NCI-H1417 (cell line): Measurements from ENCODE around the gene GNG14.
A peak's percentile ranks its signal among the peaks of the same experiment; 100 is the strongest.
"Not testable (repeated sequence)": the region's sequence is repeated elsewhere in the genome, so short reads cannot be mapped to it uniquely, and the experiment has no call there.

Experiments used
- DNase-seq, 3 experiments: peaks; one replicate each; lab custom pipeline; 2025; lab: John Stamatoyannopoulos, UW

The GNG14 gene

DNA sequence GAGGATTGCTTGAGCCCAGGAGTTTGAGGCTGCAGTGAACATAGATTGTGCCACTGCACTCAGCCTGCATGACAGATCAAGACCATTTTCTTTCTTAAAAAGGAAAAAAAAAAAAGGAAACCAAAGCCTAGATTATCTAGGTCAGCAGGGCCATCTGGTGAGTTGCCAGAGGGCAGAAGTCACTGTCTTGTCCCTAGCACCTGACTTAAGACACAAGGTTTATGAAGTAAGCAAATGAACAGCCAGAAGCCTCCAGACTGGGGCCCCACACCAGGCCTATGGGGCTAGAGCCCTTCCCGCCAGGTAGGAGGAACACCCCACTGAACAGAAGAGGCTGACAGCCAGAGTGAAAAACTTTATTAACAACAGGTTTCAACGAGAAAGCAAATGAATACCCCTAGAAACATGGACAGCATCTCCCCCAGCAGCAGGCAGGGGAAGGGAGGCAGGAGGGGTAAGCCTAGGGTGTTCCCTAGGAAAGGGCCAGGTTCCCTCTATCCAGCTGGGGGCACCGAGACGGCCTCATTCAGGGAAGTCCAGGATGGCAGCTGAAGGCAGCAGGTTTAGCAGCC is 20.0 kb upstream of the GNG14 start:
- DNase-seq: no peak

- DNase-seq: peak in 1 of 3 experiments; percentile 49
Measured at GRCh38 chr19:12668346-12668745, 19.5 kb upstream of the GNG14 start.

DNA sequence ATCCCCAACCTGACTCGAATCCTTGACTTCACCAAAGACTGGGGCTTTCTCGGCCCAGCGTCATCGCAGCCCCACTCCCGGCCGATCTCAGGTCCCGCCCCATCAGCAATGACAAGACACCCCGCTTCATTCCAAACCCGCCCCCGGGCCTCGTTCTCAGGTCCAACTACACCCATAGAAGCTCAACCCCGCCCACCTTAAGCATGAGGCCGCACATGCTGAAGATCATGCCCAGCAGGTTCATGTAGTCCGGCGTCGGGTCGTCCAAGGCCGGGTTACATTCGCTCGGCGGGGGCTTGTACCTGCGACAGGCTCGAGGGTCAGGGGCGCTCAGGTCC is 18.9 kb upstream of the GNG14 start:
- DNase-seq: peak in 2 of 3 experiments; percentile 73 to 78

DNA sequence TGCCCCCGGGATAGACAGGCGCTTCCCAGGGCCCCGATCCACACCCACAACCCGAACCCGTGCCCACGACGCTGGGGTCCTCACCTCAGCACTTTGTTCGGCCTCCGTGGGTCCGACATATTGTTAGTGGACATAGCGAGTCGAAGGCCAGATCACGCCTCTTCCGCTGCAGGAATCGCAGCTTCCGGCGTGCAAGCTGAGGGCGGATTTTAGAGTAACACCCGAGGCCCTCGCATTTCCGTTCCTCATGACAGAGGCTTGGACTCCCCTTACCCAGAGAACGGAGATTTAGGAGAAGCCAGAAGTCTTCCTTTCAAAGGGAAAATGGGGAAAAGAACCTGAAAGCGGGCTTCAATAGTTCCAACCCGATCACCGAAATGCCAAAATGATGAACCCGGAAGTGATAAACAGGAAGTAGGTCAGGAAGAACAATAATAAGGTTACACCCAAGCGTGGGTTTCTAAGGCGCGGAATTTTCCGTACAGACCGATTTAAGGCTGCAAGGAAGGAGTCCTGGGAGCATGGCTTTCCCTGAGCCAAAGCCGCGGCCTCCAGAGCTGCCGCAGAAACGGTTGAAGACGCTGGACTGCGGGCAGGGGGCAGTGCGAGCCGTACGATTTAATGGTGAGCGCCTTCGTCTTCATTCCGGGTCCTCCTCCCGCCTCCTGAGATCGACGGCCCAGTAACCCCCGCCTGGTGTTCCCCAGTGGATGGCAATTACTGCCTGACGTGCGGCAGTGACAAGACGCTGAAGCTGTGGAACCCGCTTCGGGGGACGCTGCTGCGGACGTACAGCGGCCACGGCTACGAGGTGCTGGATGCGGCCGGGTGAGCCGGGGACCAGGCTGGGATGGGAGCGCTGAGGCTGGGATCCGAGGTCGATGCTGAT is 18.3 kb upstream of the GNG14 start:
- DNase-seq: peak; percentile 66 to 97 (median 92)

- no peak for DNase-seq
Measured at GRCh38 chr19:12670159-12670928, 17.5 kb upstream of the GNG14 start.

DNA sequence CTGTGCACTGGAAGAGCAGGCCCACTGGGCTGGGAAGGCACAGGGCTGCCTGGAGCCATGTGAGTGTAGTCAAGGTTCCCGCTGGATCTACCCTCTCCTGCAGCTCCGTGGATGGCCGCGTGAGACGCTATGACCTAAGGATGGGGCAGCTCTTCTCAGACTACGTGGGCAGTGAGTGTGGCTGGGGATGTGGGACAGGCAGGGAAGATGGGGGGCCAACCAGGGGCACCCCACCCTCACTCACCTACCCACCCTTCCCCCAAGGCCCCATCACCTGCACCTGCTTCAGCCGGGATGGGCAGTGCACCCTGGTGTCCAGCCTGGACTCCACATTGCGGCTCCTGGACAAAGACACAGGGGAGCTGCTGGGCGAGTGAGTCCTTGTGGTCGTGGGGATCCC is 15.1 kb upstream of the GNG14 start:
- DNase-seq: no peak

GRCh38 chr19:12675399-12675798 is 12.4 kb upstream of the GNG14 start:
- no peak for DNase-seq

- no peak for DNase-seq
Measured at GRCh38 chr19:12675940-12676339, 11.9 kb upstream of the GNG14 start.

DNA sequence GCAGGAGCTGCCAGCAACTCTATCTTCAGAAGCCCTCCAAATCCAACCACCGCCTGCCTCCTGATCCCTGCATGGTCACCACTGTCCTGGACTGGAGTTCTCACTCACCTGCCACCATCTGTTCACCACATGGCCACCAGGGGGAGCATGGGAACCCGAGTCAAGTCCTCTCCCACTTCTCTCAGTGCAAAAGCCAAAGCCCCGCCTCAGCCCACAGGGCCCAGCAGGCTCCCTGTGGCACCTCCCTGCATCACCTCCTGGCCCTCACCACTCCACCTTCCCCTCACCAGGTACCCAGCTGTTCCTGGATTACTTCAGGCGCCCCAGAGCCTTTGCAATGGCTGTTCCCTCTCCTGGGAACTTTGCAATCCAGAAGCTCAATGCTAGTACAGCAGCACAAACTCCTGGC is 11.4 kb upstream of the GNG14 start:
- DNase-seq: peak; percentile 62 to 86 (median 69)

- DNase-seq: no peak
Measured at GRCh38 chr19:12676928-12677327, 10.9 kb upstream of the GNG14 start.

- not testable (repeated sequence) for DNase-seq
Measured at GRCh38 chr19:12678039-12678438, 9.8 kb upstream of the GNG14 start.

DNA sequence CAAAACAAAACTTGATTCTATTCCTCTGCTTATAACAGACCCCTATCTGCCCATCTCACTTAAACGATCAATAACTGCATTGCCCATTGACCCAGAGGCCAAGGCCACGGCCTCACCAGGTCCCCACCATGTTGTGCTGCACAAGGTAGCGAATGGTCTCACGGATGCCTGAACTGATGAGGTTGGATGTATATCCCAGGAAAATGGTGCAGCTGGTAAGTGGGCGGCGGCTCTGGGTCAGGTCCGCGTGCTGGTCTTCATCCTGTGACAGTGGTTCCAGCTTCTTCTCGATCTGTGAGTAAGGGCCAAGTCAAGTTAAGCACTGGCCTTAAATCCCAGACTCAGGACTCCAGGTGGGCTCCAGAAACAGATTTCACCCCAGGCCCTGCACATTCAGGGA is 7.8 kb upstream of the GNG14 start:
- no peak for DNase-seq

DNA sequence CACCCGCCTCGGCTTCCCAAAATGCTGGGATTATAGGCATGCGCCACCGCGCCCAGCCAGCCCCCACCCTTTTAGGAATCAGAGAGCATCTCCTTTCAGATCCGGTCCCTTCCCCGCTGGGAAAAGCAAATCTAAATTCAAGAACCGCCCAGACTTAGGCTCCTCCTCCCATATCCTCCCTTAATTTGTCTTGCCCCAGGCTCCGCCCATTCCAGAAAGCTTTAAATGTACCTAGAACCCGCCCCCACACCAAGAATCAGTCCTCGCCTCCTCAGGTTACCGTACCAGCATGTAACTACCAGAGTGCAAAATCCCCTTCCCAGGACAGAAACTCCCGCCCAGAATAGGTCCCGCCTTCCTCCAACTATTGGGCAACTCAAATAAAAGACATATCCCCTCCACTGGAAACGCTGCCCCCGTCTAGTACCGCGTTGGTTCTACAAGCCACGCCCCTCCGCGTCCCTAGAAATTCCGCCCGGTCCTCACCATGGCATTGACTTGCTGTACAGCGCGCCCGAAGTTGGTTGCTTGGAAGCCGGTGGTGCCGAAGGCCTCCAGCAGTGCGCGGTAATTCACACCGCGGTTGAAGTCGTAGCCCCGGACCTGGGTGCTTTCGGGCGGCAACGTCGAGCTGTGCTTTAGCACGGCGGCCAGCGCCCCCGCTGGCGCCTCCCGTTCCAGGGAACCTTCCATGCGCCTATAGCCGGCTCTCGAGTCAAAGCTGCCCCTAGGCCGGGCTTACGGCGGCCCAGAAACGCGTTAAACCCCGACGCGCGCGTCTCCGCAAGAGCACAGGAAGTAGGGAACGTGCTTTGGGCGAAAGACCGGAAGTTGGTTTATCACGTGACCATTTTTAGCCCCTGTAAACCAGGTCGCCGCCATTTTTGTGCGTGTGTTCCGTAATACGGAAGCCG is 6.5 kb upstream of the GNG14 start, which contains the start of gene DHPS:
DHPS (minus strand) TSS at position 807 of the 914 bp plus-strand sequence; CDS start at position 693, 114 bp downstream.
- peak; percentile 94 to 100 (median 97) for DNase-seq

DNA sequence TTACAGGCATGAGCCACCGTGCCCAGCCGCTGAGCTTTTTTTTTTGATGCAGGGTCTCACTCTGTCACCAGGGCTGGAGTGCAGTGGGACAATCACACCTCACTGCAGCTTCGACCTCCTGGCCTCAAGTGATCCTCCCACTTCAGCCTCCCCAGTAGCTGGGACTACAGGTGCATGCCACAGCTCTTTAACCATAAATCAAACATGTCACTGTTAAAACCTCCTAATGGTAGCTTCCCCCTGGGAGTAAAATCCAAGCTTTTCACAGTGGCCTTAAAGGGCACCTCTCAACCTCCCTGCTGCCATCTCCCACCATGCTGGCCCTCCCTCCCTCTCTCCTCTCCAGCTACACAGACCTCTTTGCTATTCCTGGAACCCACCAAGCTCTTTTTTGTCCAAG is 2.0 kb upstream of the GNG14 start:
- no peak for DNase-seq

DNA sequence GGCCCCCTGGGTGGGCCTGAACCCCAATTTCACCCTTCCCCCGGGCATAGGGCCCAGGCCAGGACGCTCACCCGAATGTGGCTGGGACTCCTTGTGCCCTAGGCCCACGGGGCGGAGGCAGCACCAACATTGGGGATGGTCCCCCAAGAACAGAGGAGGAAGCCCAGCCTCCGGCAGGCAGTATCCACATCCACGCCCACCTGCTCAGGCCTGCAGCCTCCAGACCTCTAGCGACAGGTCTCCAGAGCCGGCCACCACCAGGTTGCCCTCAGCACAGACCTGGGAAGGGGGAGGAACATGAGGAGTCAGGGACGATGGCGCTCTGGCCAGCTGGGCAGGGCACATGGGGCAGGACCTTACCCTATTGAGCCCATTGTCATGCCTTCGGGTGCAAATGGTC is 1.2 kb downstream of the GNG14 start:
- DNase-seq: no peak

DNA sequence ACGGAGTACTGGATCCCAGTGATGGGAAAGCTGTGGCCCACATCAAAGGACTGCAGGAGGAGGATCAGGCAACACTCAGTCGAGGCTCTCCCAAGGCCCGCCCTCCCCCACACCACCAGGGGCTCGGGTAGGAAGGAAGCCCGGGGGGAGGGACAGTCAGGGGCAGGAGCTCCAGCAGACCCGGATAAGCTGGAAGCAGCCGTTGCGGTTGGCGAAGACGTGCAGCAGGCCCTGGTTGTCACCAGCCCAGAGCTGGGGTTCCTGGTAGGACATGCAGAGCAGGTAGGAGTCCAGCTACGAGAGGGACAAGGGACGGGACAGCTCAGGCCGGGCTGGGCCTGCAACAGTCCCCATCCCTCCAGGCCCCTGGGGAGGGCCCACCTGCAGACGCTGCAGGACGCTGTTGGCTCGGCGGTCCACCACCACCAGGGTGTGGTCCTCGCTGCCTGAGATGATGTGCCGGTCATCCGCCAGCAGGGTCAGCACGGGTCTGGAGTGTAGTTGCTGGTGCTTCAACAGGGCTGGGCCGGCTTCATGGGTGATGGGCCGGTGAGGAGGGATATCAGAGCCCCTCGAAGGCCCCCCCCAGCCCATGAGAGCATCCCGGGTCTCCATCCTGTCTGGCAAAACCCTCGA is 1.9 kb downstream of the GNG14 start:
- no peak for DNase-seq

- DNase-seq: no peak
Measured at GRCh38 chr19:12692960-12693359, 5.2 kb downstream of the GNG14 start.

- DNase-seq: no peak
Measured at GRCh38 chr19:12694641-12695040, 6.8 kb downstream of the GNG14 start.

GRCh38 chr19:12695096-12695495 is 7.3 kb downstream of the GNG14 start:
- no peak for DNase-seq

DNA sequence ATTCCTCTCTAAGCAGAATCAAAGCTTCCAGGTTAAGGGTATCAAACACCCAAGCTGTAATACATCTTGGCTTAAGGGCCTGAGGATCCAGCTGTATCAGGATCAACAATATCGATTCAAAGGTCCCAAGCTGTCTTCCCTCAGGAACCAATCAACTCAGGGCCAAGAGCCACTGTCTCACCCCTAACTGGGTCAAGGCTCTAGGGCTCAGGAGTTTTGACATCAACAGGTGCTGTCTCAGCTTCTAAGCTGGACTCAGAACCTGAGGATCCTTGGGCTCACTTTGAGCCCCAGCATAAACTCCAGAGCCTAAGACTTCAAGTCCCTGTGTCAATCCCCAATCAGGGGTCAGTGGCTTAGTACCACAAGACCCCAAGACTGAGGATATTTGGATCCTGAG is 7.7 kb downstream of the GNG14 start:
- DNase-seq: no peak

DNA sequence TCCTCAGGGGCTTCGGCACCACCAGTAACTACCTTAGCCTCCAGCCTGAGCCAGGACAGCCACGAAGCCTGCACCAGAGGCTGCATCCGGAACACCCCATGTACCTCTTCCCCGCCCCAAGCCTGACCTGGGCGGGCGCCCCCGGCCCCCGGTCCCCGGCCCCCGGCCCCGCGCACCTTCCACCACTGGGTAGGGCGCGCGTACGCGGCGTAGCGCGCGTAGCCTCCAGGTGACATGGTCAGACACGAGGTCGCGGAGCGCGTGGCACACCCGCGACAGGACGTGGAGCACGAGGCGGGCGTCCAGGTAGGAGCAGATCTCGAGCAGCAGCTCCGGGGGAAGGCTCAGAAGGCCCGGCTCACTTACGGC is 8.2 kb downstream of the GNG14 start:
- no peak for DNase-seq
